Left lung (tissue), 10 donors: ENCODE data around the gene NFKBIA. TPM values are rescaled to one million over a fixed set of nuclear protein-coding genes. Genes with fewer than 3 reads are reported as not detected.
A peak's percentile ranks its signal among the peaks of the same experiment; 100 is the strongest.

ENCODE experiments used
- ATAC-seq: fragments of 200-7000 bp; cut with Tn5 transposase; one replicate; pipeline ENCODE4 v1.9.1; 2020; ENCODE audit warnings: moderate library complexity
- DNase-seq, 4 donors: peaks; one replicate each; pipeline ENCODE4 v3.0.0-alpha.2; 2013 to 2020
- H3K27ac ChIP-seq, 2 donors: fragments of 200-600 bp; sonication (generic) in 1 of 2; one replicate each; pipeline versions ENCODE4 v1.5.0 to v1.8.0; 2020 to 2021
- H3K27me3 ChIP-seq, 2 donors: fragments of 200-600 bp; sonication (generic) in 1 of 2; one replicate each; pipeline versions ENCODE4 v1.5.0 to v1.8.0; 2020 to 2021
- H3K36me3 ChIP-seq, 2 donors: fragments of 200-600 bp; sonication (generic) in 1 of 2; one replicate each; pipeline versions ENCODE4 v1.5.0 to v1.8.0; 2020 to 2021
- H3K4me1 ChIP-seq, 2 donors: fragments of 200-600 bp; one replicate each; pipeline ENCODE4 v1.8.0; 2021
- H3K4me3 ChIP-seq, 2 donors: fragments of 200-600 bp; sonication (generic) in 1 of 2; one replicate each; pipeline versions ENCODE4 v1.5.0 to v1.8.0; 2020 to 2021; ENCODE audit warnings: mild to moderate bottlenecking in 1 of 2
- H3K9me3 ChIP-seq, 2 donors: fragments of 200-600 bp; sonication (generic) in 1 of 2; one replicate each; pipeline versions ENCODE4 v1.5.0 to v1.8.0; 2020 to 2021
- CTCF ChIP-seq, 2 donors: fragments of 200-600 bp; sonication (generic) in 1 of 2; IDR thresholded peaks; one replicate each; pipeline versions ENCODE4 v1.5.0 to v1.8.0; 2021; ENCODE audit warnings: antibody characterized with exemption in 2 of 2
- intact Hi-C, 2 donors: fragments of 100-400 bp; cut with DNase I; formaldehyde crosslinking; loops; one replicate each; pipeline versions ENCODE4 v1.11.2 to v1.14.2; 2022
- polyA plus RNA-seq, 6 donors: library from polyadenylated mRNA; unstranded; fragments of 120-200 nt; gene quantifications; one replicate each; pipeline ENCODE4 v1.2.1, GENCODE V29; 2013; ENCODE audit not compliant: insufficient read length in 6 of 6
- total RNA-seq, 2 donors: library from RNA; stranded (reverse); fragmentation: NEBNext Ultra II Directional; extraction: Animal tissue kit (Norgen Biotek cat#: 25700); gene quantifications; one replicate each; pipeline ENCODE4 v1.2.1, GENCODE V29; 2021
- donor health status: DM: no; HTN: yes; CAD: no.
- donor health status: DM: no; HTN: no; CAD: no.

Gene NFKBIA
- total and polyA plus RNA-seq, 8 donors = 74.7 to 348 (median 99.7) TPM

- H3K9me3 ChIP-seq = no peaks in the 10 kb centered on the region
- TF ChIP-seq CTCF (IDR thresholded peaks at IDR 0.05) = no peak
- no peaks in the 10 kb centered on the region for H3K27me3 ChIP-seq
- H3K4me1 ChIP-seq = peaks cover 0 to 8% of the 10 kb centered on the region in 2 donors
- no peak for ATAC-seq
- no peak overlapping the region for H3K27ac ChIP-seq
- no peaks in the 10 kb centered on the region for H3K36me3 ChIP-seq
- intact Hi-C loops = no loop called here
- no peak overlapping the region for H3K4me3 ChIP-seq
- no peak for DNase-seq
Observed at GRCh38 chr14:35429951-35430350, 25.4 kb upstream of the NFKBIA start.

DNA sequence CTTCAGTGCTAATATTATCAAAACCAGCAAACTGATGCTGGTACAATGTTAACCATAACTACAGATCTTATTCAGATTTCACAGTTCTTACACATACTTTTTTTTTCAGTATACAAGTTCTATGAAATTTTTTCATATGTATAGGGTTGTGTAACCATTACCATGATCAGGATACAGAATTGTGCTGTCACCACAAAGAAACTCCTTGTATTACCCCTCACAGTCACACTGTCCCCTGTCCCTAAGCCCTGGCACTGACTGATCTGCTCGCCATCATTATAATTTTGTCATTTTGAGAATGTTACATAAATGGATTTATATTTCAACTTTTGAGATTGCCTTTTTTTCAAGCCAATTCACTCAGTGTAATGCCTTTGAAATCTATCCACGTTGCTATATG is 21.3 kb upstream of the NFKBIA start:
- Histone ChIP-seq H3K9me3 (no peaks in the 10 kb centered on the region), H3K27me3 (no peaks in the 10 kb centered on the region), H3K4me3 (no peak overlapping the region), H3K4me1 (peaks cover 0 to 16% of the 10 kb centered on the region in 2 donors), H3K36me3 (no peaks in the 10 kb centered on the region), H3K27ac (no peak overlapping the region)
- ATAC-seq (no peak), DNase-seq (no peak)
- no peak for TF ChIP-seq CTCF (IDR thresholded peaks at IDR 0.05)
- intact Hi-C loops = no loop called here

DNA sequence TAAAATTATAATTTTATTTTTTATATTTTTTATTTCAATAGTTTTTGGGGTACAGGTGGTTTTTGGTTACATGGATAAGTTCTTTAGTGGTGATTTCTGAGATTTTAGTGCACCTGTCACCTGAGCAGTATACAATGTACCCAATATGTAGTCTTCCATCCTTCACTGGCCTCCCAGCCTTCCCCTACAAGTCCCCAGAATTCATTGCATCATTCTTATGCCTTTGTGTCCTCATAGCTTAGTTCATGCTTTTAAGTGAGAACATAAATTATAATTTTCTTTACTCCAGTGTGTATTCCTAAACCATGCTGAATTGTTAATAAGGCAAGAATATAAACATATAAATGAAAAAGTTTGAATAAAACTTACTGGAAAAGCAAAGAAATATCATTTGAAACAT is 19.1 kb upstream of the NFKBIA start:
- intact Hi-C loops = no loop called here
- Histone ChIP-seq H3K9me3 (no peaks in the 10 kb centered on the region), H3K27me3 (no peaks in the 10 kb centered on the region), H3K4me1 (peaks cover 0 to 21% of the 10 kb centered on the region in 2 donors), H3K27ac (no peak overlapping the region), H3K36me3 (no peaks in the 10 kb centered on the region), H3K4me3 (no peak overlapping the region)
- TF ChIP-seq CTCF (IDR thresholded peaks at IDR 0.05) = no peak
- ATAC-seq (no peak), DNase-seq (no peak)

- ATAC-seq (peak; percentile 22), DNase-seq (no peak)
- H3K27ac ChIP-seq = no peak overlapping the region
- H3K4me1 ChIP-seq = peaks cover 0 to 19% of the 10 kb centered on the region in 2 donors
- no peaks in the 10 kb centered on the region for H3K36me3 ChIP-seq
- no peak for TF ChIP-seq CTCF (IDR thresholded peaks at IDR 0.05)
- no peaks in the 10 kb centered on the region for H3K27me3 ChIP-seq
- intact Hi-C loops = no loop called here
- H3K4me3 ChIP-seq = no peak overlapping the region
- no peaks in the 10 kb centered on the region for H3K9me3 ChIP-seq
Observed at GRCh38 chr14:35420036-35420811, 15.7 kb upstream of the NFKBIA start.

- no peaks in the 10 kb centered on the region for H3K36me3 ChIP-seq
- no peaks in the 10 kb centered on the region for H3K27me3 ChIP-seq
- TF ChIP-seq CTCF (IDR thresholded peaks at IDR 0.05) = no peak
- DNase-seq (no peak), ATAC-seq (no peak)
- intact Hi-C loops = no loop called here
- H3K27ac ChIP-seq = no peak overlapping the region
- no peaks in the 10 kb centered on the region for H3K9me3 ChIP-seq
- H3K4me1 ChIP-seq = peaks cover 0 to 26% of the 10 kb centered on the region in 2 donors
- H3K4me3 ChIP-seq = no peak overlapping the region
Observed at GRCh38 chr14:35419429-35419841, 14.9 kb upstream of the NFKBIA start.
